Stimulated activated CD4-positive, alpha-beta T cell treated with anti-CD3 and anti-CD28 coated beads, Interleukin-1b, Interleukin-23, amount 100 ng/mL, for 48 hours (primary cell): ENCODE data around the gene CCDC50.

Source experiments
- DNase-seq: peaks from one replicate; pipeline ENCODE4 v3.0.0-alpha.2; 2020

CCDC50 gene

DNA sequence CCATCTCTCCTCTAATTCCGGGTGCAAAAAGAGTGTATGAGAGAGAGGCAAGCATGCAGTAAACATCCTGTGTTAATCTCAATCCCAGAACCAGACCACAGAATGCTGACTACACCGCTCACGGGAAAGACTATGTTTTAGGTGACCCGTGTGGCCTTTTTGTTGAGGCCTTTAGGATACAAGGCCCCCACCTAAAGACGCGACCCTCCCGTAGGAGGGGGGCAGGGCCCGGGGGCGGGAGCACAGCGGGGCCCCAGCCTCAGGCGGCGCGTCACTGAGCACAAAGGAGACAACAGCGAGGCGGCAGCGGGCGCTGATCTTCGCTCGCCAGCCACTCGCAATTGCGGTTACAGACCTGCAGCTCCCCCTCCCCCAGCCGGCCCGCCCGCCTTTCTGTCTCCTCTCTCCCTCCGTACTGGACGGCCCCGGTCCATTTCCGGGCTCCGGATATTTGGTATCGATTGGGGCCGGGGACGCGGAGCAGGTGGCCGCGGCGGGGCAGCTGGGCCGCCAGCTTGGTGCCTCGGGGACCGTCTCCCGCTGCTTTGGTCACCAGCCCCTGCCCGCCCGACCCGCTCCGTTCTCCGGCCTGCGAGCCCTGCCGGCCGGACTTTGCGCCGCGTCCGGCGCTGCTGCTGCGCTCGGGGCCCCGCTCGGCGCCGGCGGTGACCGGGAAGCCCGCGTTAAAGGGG, at the start of gene CCDC50:
Gene CCDC50, plus strand, starts transcription at position 433 of the 692 bp plus-strand sequence. CDS start 281 bp downstream, outside the sequence.
- peak; percentile 24 for DNase-seq

- no peak for DNase-seq
Measured at GRCh38 chr3:191280111-191280510, 49.1 kb upstream of the CCDC50 start.

DNA sequence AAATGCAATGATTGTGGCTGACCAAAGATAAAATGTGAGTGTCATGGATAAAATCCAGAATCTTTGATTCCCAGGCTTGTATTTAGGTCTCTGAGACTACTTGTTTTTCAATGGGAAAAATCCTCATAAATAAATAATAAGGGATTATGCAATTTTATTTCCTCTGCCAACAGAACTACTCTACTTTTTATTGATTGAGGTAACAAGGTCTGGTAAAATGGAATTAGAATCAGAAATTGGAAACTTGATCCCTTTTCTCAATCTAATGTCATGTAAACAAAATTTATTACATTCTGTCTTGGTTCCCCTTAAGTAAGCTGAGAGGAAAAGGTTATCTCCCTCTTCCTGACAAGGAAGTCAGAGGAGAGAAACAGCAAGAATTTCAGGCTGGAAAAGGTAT, 48.3 kb upstream of the CCDC50 start:
- DNase-seq = no peak

DNA sequence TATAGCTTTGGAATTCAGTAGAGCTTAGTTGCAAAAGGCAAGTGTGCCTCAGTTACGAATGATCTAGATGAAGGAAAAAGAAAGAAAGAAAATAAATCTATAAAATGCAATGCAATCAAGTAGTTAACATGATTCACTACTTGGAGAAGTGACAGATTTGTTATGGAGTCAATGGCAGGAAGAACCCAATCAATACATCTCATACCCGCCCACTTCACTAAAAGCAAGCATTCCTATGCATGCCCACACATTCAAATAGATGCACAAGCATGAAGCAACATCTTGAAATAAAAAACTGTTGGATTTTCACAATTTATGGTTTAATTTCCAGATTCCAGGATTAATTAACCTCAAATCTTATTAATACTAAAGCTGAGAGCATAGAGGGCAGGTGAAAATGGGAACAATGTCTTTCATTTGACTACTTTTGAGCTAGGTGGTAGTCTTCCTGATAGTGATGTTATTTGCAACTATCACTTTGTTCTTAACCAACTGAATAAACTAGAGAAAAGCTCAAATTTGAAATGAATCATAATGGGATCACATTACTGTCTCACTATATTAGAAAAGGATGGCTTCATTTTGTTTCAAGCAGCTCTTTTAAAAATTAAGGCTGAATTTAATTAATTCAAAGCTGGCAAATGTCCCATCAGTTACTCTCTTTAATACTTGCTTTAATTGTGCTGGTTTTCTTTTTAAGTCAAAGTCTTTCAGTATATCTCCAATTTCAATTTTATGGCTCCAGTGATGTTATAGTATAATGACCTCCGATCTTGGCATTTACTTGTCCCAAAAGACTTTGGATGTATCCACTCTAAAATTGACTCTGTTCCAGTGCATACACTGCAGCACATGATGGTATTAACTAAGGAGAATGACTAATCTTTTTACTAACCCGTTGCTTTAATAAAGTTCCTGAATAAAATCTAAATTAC, 46.7 kb upstream of the CCDC50 start:
- no peak for DNase-seq

- DNase-seq = no peak
Measured at GRCh38 chr3:191283400-191283799, 45.8 kb upstream of the CCDC50 start.

- DNase-seq = no peak
Measured at GRCh38 chr3:191290311-191291025, 38.7 kb upstream of the CCDC50 start.

- no peak for DNase-seq
Measured at GRCh38 chr3:191292243-191293015, 36.8 kb upstream of the CCDC50 start.

DNA sequence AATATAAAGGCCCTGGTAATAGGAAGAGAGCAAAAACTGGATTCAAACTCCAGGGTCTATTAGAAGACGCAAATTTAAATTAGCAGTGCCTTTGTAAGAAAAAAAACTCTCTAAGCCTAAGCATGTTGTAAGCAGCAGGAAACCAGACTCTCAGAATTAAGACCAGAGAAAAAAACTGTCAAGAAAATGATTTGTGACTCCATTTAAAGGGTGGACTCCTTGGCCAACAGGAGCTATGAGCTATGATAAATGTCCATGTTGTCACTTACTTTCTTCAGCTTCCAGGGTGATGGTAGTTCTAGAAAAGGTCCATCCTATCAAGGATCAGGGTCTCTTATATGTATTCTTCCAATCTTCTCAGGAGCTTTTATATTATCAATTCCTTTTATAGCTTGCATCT, 34.9 kb upstream of the CCDC50 start:
- no peak for DNase-seq

GRCh38 chr3:191296041-191296541, 33.1 kb upstream of the CCDC50 start:
- DNase-seq = no peak

GRCh38 chr3:191298846-191299245, 30.3 kb upstream of the CCDC50 start:
- DNase-seq = no peak

DNA sequence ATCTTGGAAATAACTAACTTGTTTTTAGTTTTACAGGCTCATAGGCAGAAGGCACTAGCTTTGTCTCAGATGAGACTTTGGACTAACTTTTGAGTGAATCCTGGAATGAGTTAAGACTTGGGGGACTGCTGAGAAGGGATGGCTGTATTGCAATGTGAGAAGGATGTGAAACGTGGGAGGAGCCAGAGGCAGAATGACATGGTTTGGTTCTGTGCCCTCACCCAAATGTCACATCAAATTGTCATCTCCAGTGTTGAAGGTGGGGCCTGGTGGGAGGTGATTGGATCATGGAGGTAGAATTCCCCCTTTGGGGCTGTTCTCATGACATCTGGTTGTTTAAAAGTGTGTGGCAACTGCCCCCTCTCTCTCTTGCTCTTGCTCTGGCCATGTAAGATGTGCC, 28.8 kb upstream of the CCDC50 start:
- no peak for DNase-seq

GRCh38 chr3:191301017-191301416, 28.2 kb upstream of the CCDC50 start:
- DNase-seq = no peak

GRCh38 chr3:191301782-191302411, 27.3 kb upstream of the CCDC50 start:
- DNase-seq = no peak

DNA sequence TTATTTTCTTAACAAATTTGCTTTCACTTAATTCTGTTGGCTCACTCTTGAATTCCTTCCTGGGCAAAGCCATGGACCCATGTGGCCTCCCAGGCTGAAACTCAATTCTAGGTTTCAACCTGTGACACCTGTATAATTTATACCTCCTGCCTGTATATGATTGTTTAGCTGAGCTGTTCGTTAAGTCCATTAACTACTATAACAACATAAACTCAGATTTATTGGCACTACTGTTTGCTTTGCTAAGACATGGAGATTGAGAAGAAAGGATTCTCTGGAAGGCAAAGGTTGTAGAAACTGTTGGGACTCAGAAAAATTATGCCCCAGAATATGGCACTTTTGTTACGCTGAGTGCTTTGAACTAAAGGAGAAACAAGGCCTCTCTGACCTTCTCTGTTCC, 26.7 kb upstream of the CCDC50 start:
- no peak for DNase-seq

GRCh38 chr3:191303596-191303995, 25.6 kb upstream of the CCDC50 start:
- no peak for DNase-seq

DNA sequence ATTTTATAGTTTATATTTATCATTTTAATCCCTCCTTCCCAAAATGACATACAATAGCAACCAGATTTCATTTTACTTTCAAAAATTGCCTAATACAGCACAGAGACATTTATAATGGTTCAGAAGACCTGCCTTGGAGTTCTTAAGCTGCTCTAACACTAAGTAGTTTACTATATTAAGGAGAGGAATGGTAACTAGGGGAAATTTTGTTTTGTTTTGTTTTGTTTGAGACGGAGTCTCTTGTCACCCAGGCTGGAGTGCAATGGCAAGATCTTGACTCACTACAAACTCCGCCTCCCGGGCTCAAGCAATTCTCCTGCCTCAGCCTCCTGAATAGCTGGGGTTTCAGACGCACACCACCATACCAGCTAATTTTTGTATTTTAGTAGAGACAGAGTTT, 22.8 kb upstream of the CCDC50 start:
- no peak for DNase-seq

- no peak for DNase-seq
Measured at GRCh38 chr3:191307341-191307740, 21.9 kb upstream of the CCDC50 start.

DNA sequence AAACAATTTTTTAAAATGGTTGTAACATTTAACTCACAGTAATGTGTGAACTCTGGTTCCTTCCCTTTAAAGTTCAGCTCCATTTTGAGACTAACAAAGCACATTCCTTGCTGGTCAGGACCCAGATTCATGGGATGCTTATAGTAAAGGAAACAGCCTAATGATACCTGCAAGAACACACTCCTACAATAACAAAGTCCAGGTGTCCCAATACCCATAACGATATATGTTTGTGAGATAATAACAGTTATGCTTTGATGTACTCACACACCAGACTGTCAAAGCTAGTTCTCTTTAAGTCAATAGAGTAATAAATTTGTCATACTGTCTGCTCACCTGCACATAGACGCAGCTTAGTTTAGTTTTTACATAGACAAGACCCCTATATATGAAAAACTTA, 15.9 kb upstream of the CCDC50 start:
- DNase-seq = no peak

- no peak for DNase-seq
Measured at GRCh38 chr3:191314109-191314728, 15.0 kb upstream of the CCDC50 start.

GRCh38 chr3:191316876-191317603, 12.2 kb upstream of the CCDC50 start:
- DNase-seq = no peak

GRCh38 chr3:191320316-191320715, 8.9 kb upstream of the CCDC50 start:
- no peak for DNase-seq
